DOHH2 (cell line): ENCODE results near the gene TEAD3.

Experiments used
- H3F3A ChIP-seq: fragments of 200-600 bp; sonication (generic), shearing (Covaris generic); 2 replicates; pipeline ENCODE4 v1.6.0; 2016; ENCODE audit warnings: antibody characterized with exemption, mild to moderate bottlenecking; ENCODE audit not compliant: control insufficient read depth, insufficient read depth
- H3K27ac ChIP-seq: fragments of 200-600 bp; sonication (generic); 2 replicates; pipeline ENCODE4 v1.5.1; 2014; ENCODE audit warnings: low read depth, mild to moderate bottlenecking, low read length, moderate library complexity
- H3K27me3 ChIP-seq: fragments of 200-600 bp; sonication (generic); 2 replicates; pipeline ENCODE4 v1.6.1; 2014; ENCODE audit warnings: mild to moderate bottlenecking, low read length, mixed read lengths; ENCODE audit not compliant: control insufficient read depth
- H3K36me3 ChIP-seq: fragments of 200-600 bp; sonication (generic); 2 replicates; pipeline ENCODE4 v1.6.1; 2014; ENCODE audit warnings: mild to moderate bottlenecking, low read length, moderate library complexity, mixed read lengths; ENCODE audit not compliant: control insufficient read depth
- H3K4me1 ChIP-seq: fragments of 200-600 bp; sonication (generic); 2 replicates; pipeline ENCODE4 v1.6.1; 2014; ENCODE audit warnings: mild to moderate bottlenecking, low read length, mixed read lengths; ENCODE audit not compliant: control insufficient read depth
- H3K4me2 ChIP-seq: fragments of 200-600 bp; sonication (generic); 2 replicates; pipeline ENCODE4 v1.6.0; 2014; ENCODE audit warnings: mild to moderate bottlenecking, low read length, moderate library complexity
- H3K4me3 ChIP-seq: fragments of 200-600 bp; sonication (generic); 2 replicates; pipeline ENCODE4 v1.5.1; 2014; ENCODE audit warnings: mild to moderate bottlenecking, low read length, mixed read lengths
- H3K79me2 ChIP-seq: fragments of 200-600 bp; sonication (generic); 2 replicates; pipeline ENCODE4 v1.6.1; 2014; ENCODE audit warnings: mild to moderate bottlenecking, low read length, mixed read lengths; ENCODE audit not compliant: control insufficient read depth
- H3K9me2 ChIP-seq: fragments of 200-600 bp; sonication (generic); replicated peaks from 2 replicates; pipeline ENCODE4 v1.6.1; 2014; ENCODE audit warnings: mild to moderate bottlenecking, low read length, mixed read lengths; ENCODE audit not compliant: control insufficient read depth
- H3K9me3 ChIP-seq: fragments of 200-600 bp; sonication (generic); 2 replicates; pipeline ENCODE4 v1.6.1; 2014; ENCODE audit warnings: antibody characterized with exemption, low read length, mixed read lengths; ENCODE audit not compliant: control insufficient read depth, insufficient read depth
- H4K20me1 ChIP-seq: fragments of 200-600 bp; sonication (generic); 2 replicates; pipeline ENCODE4 v1.6.0; 2014; ENCODE audit warnings: low read depth, mild to moderate bottlenecking, antibody characterized with exemption, low read length, moderate library complexity; ENCODE audit not compliant: control insufficient read depth, insufficient read depth
- CTCF ChIP-seq: fragments of 200-600 bp; sonication (generic); IDR thresholded peaks from one replicate; pipeline ENCODE4 v1.5.1; 2014; ENCODE audit warnings: antibody characterized with exemption, mild to moderate bottlenecking, low read depth, low read length; ENCODE audit not compliant: poor library complexity, severe bottlenecking
- EZH2phosphoT487 ChIP-seq: fragments of 200-600 bp; sonication (generic); IDR thresholded peaks from 2 replicates; pipeline ENCODE4 v1.6.1; 2017; ENCODE audit warnings: borderline replicate concordance, mild to moderate bottlenecking, antibody characterized with exemption, low read length, moderate library complexity, mixed read lengths

Gene TEAD3

GRCh38 chr6:35477551-35478179, 19.2 kb downstream of the TEAD3 start:
- H3K36me3 ChIP-seq = peaks cover 7% of the 10 kb centered on the region
- no peaks in the 10 kb centered on the region for H3K79me2 ChIP-seq
- H3K27me3 ChIP-seq = peaks cover 19% of the 10 kb centered on the region
- TF ChIP-seq EZH2phosphoT487 (no peak), CTCF (no peak)
- no peak overlapping the region for H3K4me3 ChIP-seq
- H3K9me3 ChIP-seq = no peaks in the 10 kb centered on the region
- no peak overlapping the region for H3K4me2 ChIP-seq
- H3K4me1 ChIP-seq = no peaks in the 10 kb centered on the region
- no peaks in the 10 kb centered on the region for H3K9me2 ChIP-seq
- H3F3A ChIP-seq = peaks cover 32% of the 10 kb centered on the region
- no peak overlapping the region for H3K27ac ChIP-seq
- 0 out of 2 replicates have a peak, but pooled peaks cover 4% of the 10 kb centered on the region for H4K20me1 ChIP-seq

- Histone ChIP-seq H3K9me3 (no peaks in the 10 kb centered on the region), H3K36me3 (peaks cover 14% of the 10 kb centered on the region), H3K4me2 (no peak overlapping the region), H3K4me1 (peaks cover 4% of the 10 kb centered on the region; the same call in 1 of the 2 replicates), H3F3A (peaks cover 39% of the 10 kb centered on the region), H3K27me3 (peaks cover 15% of the 10 kb centered on the region), H3K4me3 (no peak overlapping the region), H4K20me1 (0 out of 2 replicates have a peak, but pooled peaks cover 4% of the 10 kb centered on the region), H3K9me2 (no peaks in the 10 kb centered on the region), H3K79me2 (no peaks in the 10 kb centered on the region), H3K27ac (no peak overlapping the region)
- TF ChIP-seq CTCF (no peak), EZH2phosphoT487 (no peak)
Observed at GRCh38 chr6:35477028-35477427, 19.9 kb downstream of the TEAD3 start.

GRCh38 chr6:35476004-35476403, 20.9 kb downstream of the TEAD3 start:
- Histone ChIP-seq H3K9me2 (no peaks in the 10 kb centered on the region), H3K4me2 (no peak overlapping the region), H3K9me3 (no peaks in the 10 kb centered on the region), H3K4me3 (no peak overlapping the region), H3K4me1 (peaks cover 13% of the 10 kb centered on the region), H3K27me3 (peaks cover 9% of the 10 kb centered on the region), H4K20me1 (peaks cover 6% of the 10 kb centered on the region; the same call in 1 of the 2 replicates), H3F3A (peaks cover 49% of the 10 kb centered on the region), H3K36me3 (peaks cover 24% of the 10 kb centered on the region), H3K27ac (no peak overlapping the region), H3K79me2 (peaks cover 2% of the 10 kb centered on the region; the same call in 1 of the 2 replicates)
- no peak for TF ChIP-seq CTCF
- TF ChIP-seq EZH2phosphoT487 = no peak
